ENCODE measurements around the gene FXYD6. TPM values are rescaled to one million over a fixed set of nuclear protein-coding genes. Genes with fewer than 3 reads are reported as not detected.
"Not testable (repeated sequence)": the region's sequence is repeated elsewhere in the genome, so short reads cannot be mapped to it uniquely, and the experiment has no call there.

Gene FXYD6
- 10 to 100 TPM in 1 of 2 donors, 1 to 10 TPM in 1; 6.4 to 29.8 TPM for total RNA-seq

GRCh38 chr11:117876341-117877119 lies at the start of gene FXYD6:
FXYD6 (minus strand) TSS chr11:117876658; CDS start chr11:117842776, 33,882 bp downstream.
- peak; percentile 52 for DNase-seq
- TF ChIP-seq CTCF (IDR thresholded peaks at IDR 0.05): no peak
- no peaks in the 10 kb centered on the region for H3K9me3 ChIP-seq
- H3K36me3 ChIP-seq: no peaks in the 10 kb centered on the region
- no peaks in the 10 kb centered on the region for H3K4me1 ChIP-seq
- H3K27ac ChIP-seq: peak within 1 kb of the TSS; percentile 44
- peaks cover 22% of the 10 kb centered on the region for H3K27me3 ChIP-seq
- H3K9ac ChIP-seq (ENCODE audit: low read depth in 2 of 2, low read length in 2 of 2): peak within 1 kb of the TSS; percentile 58 to 64
- H3K4me3 ChIP-seq: peak within 1 kb of the TSS; percentile 39
- intact Hi-C loops (cut with DNase I): no loop called here

GRCh38 chr11:117926166-117926565 lies 49.7 kb upstream of the FXYD6 start:
- DNase-seq; intact Hi-C loops (cut with DNase I); H3K4me1 ChIP-seq; H3K27ac ChIP-seq; H3K36me3 ChIP-seq; H3K9ac ChIP-seq (ENCODE audit: low read depth in 2 of 2, low read length in 2 of 2); H3K27me3 ChIP-seq; H3K4me3 ChIP-seq; H3K9me3 ChIP-seq: not testable (repeated sequence)

GRCh38 chr11:117925198-117925925 lies 48.9 kb upstream of the FXYD6 start:
- H3K27ac ChIP-seq: no peak overlapping the region
- H3K9ac ChIP-seq (ENCODE audit: low read depth in 2 of 2, low read length in 2 of 2): no peak overlapping the region
- intact Hi-C loops (cut with DNase I): no loop called here
- no peak overlapping the region for H3K4me3 ChIP-seq
- DNase-seq: no peak
- no peak for TF ChIP-seq CTCF (IDR thresholded peaks at IDR 0.05)
- H3K36me3 ChIP-seq: no peaks in the 10 kb centered on the region
- no peaks in the 10 kb centered on the region for H3K9me3 ChIP-seq
- peaks cover 7% of the 10 kb centered on the region for H3K4me1 ChIP-seq
- no peaks in the 10 kb centered on the region for H3K27me3 ChIP-seq

GRCh38 chr11:117924631-117925170 lies 48.2 kb upstream of the FXYD6 start:
- Histone ChIP-seq H3K4me1 (peaks cover 7% of the 10 kb centered on the region), H3K9ac (ENCODE audit: low read depth in 2 of 2, low read length in 2 of 2) (no peak overlapping the region), H3K4me3 (no peak overlapping the region), H3K27ac (no peak overlapping the region), H3K27me3 (no peaks in the 10 kb centered on the region), H3K36me3 (no peaks in the 10 kb centered on the region), H3K9me3 (no peaks in the 10 kb centered on the region)
- DNase-seq: no peak
- intact Hi-C loops (cut with DNase I): no loop called here
- TF ChIP-seq CTCF (IDR thresholded peaks at IDR 0.05): no peak

- intact Hi-C loops (cut with DNase I): no loop called here
Observed at GRCh38 chr11:117923773-117924172, 47.3 kb upstream of the FXYD6 start.

More at GRCh38 chr11:117923773-117924172, 47.3 kb upstream of the FXYD6 start:
- Histone ChIP-seq H3K36me3 (no peaks in the 10 kb centered on the region), H3K27me3 (no peaks in the 10 kb centered on the region), H3K9ac (ENCODE audit: low read depth in 2 of 2, low read length in 2 of 2) (no peak overlapping the region), H3K27ac (no peak overlapping the region), H3K9me3 (no peaks in the 10 kb centered on the region), H3K4me3 (no peak overlapping the region), H3K4me1 (no peaks in the 10 kb centered on the region)
- no peak for TF ChIP-seq CTCF (IDR thresholded peaks at IDR 0.05)
- no peak for DNase-seq

Data from colonic mucosa (tissue), 4 donors.